NCI-H345 treated with DMSO at 0.1 percent for 48 hours (cell line): ENCODE results near the gene PGGHG.
"Not testable (repeated sequence)": the region's sequence is repeated elsewhere in the genome, so short reads cannot be mapped to it uniquely, and the experiment has no call there.

Experiments used
- DNase-seq: peaks from one replicate; lab custom pipeline; 2025; ENCODE audit not compliant: unreplicated experiment; lab: John Stamatoyannopoulos, UW

Gene PGGHG

DNA sequence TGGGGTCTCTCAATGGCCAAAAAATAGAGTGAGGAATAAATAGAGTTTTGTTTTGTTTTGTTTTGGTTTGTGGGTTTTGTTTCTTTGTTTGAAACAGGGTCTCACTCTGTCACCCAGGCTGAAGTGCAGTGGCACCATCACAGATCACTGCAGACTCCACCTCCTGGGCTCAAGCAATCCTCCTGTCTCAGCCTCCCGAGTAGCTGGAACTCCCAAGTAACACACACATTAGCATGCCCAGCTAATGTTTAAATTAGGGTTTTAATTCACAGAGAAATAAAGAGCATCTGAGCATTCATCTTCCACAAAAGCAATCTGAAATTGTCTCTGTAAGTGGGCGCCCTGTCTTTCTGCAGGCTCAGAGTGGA, 40.9 kb downstream of the PGGHG start:
- DNase-seq, result no peak

- no peak for DNase-seq
Measured at GRCh38 chr11:330307-330693, 41.4 kb downstream of the PGGHG start.

DNA sequence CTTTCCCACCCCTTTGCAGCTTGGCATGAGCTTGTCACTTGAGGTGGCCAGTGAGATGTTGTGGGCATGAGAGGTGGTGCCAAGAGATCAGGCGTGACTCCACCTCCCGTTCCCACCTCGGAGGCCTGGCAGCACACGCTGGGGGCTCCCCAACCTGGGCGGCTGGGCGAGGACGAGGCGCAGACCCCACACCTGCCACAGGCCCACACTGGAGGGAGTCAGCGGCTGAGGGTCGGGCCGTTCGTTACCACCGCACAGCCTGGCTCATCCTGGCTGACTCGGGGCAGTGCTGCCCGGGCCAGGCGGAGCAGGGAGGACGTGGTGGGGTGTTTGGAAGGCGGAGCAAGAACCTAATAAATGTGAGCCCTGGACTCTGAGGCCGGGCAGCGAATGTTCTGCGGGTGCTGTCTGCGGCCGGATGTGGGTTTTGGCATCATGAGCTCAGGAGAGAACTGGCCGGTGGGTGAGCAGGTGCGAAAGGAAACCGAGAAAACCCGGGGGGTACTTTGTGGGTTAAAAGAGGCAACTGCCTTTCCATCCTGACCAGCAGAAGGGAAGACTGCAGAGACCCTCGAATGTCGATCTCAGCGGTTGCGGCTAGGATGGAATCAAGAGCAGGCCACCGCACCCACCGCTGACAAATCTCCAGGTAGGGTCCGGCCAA, 41.9 kb downstream of the PGGHG start:
- DNase-seq, result no peak

DNA sequence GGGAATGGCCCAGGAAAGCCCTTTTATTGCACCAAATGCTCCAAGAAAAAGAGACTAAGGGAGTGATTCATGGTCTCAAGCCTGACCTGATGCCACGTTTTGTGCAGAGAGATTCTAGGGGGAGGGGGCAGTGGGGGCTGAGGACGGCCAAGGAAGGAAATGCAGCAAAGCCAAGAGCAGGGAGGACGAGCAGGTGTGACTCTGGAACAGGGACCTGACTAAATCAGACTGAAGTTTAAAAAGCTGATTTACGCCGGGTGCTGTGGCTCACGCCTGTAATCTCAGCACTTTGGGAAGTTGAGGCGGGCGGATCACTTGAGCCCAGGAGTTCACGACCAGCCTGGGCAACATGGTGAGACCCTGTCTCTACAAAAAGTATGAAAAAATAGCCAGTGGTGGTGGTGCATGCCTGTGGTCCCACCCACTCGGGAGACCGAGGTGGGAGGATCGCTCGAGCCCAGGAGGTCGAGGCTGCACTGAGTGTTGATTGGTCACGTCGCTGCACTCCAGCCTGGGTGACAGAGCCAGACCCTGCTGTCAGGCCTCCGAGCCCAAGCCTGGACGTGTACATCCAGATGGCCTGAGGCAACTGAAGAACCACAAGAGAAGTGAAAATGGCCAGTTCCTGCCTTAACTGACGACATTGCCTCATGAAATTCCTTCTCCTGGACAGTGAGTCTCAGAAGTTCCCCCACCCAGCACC, 42.6 kb downstream of the PGGHG start:
- DNase-seq, result no peak

- DNase-seq, result no peak
Measured at GRCh38 chr11:332651-333480, 43.9 kb downstream of the PGGHG start.

DNA sequence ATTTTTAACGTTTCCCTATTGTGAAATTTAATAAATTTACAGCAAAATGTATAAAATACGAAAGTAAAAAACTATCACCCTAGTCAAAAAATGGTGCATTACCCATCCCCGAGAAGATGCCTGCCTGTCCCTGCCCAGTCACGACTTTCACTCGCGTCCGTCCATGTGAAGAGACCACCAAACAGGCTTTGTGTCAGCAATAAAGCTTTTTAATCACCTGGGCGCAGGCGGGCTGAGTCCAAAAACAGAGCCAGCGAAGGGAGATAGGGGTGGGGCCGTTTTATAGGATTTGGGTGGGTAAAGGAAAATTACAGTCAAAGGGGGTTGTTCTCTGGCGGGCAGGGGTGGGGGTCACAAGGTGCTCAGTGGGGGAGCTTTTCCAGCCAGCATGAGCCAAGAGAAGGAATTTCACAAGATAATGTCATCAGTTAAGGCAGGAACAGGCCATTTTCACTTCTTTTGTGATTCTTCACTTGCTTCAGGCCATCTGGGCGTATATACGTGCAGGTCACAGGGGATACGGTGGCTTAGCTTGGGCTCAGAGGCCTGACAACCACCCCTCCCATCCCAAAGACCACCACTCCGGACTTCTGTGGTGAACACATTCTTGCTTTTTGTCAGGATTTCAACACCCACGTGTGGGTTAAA, 44.8 kb downstream of the PGGHG start:
- DNase-seq, result not testable (repeated sequence)

DNA sequence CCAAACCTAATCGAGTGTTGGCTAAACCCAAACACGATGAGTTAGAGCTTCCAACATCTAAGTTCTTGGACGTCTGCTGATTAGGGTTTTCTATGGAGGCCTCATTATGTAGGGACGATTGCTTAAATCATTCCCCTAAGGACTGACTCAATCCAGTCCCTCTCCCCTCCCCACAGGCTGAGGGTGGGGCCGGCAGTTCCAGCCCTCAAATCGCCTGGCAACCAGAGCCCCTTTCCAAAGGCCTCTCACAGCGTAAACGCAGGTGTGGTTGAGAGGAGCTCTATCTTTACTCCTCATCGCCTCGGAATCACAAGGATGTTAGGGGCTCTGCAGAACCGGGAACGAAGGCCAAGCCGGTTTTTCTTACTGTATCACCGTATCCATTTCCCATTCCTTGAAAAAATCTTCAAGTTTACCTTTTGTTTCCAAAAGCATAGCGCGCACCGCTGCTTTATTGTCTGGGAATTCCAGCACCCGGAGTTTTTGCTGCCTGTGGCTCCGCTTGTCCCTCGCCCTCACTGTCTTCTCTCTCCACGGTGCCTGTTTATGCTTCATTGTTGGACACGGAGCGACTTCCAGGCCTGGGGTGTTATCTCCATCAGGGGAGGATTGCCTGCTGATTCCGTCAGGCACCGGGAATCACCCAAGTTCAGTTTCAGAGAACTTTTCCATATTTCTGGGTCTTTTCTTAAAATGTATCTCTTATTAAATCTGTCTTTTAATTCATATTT, 45.5 kb downstream of the PGGHG start:
- DNase-seq, result no peak

DNA sequence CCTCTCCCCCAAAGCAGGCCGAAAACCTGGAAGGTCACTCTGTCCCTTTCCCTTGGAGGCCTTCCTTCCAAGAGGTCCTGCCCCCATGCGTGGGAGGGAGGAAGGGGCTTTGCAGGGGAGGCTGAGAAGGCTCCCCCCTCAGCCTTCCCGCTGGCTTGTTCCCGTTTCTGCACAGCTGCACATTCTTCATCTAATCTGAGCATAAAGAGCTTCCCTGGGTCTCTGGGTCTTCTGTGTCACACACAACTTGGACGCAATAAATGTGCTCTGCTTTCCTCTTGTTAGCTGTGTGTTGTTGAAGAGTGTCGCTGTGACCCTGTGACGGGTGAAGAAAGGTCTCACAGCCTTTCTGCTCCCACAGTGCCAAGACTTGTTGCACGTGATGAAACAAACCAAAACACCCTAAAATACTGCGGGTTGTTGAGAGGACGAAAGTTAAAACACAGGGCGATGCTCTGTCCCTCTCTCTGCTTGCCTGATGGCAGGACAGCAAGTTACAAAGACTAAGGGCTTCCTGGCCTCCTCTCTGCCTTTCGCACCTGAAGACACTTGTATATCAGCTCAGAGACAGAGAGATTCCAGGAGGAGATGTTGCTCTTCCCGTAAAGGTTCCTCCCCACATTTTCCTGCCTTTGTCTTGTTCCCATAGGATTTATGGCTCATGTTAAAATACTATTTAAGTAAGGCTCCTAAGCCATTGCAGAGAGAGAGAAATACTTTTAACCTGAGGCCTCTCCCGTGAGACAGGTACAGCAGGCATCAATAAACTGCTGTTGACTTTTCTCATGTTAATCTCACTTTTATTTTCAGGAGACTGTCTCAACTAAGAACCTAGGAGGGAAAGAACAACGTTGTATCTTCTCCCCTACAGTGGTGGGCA, 47.1 kb downstream of the PGGHG start:
- DNase-seq, result no peak

- DNase-seq, result no peak
Measured at GRCh38 chr11:336659-337198, 47.8 kb downstream of the PGGHG start.

DNA sequence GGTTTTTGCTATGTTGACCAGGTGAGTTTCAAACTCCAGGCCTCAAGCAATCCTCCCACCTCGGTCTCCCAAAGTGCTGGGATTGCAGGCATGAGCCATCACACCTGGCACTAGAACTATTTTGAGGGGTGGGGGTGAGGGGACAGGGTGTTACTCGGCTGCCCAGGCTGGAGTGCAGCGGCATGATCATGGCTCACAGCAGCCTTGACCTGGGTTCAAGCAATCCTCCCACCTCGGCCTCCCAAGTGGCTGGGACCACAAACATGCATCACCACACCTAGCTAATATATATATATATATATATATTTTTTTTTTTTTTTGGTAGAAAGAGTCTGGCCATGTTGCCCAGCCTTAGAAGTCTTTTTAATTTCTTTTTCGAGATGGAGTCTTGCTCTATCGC, 48.8 kb downstream of the PGGHG start:
- DNase-seq, result no peak

DNA sequence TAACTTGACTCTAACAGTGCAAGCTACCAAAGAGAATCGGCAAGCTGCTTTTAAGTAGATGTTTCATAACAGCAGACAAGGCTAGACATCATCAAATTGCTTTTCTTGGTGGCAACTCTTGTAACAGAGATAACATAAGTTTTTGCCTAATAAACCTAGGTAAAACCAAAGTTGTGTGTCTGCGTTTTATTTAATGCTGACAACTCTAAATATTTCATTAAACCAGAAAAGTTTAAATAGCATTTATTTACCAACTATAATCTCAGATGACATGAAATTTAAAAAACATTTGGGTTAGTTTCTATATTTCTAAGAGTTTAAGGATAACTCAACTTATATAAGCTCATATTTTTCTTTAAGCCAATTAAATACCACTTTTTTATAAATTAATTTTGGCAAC, 51.0 kb downstream of the PGGHG start:
- no peak for DNase-seq

GRCh38 chr11:340539-341512, 51.9 kb downstream of the PGGHG start:
- DNase-seq, result no peak

DNA sequence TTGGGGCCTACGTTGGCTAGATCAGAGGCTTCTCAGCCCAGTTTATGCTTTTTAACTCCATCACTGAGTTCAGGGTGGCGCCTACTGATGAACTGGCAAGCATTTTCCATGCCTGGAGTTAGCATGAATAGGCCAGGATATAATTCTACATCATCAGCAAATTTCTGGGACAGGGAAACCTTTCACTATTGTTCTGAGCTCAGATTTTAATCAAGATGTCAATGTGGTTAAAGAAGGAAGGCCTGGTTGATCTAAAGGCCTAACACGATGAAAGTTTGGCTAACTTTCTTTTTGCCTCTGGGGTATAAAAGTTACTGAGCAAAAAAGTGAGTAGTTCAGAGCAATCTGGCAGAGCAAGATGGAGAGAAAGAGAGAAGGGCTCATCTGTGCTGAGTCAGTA, 53.4 kb downstream of the PGGHG start:
- DNase-seq, result no peak

DNA sequence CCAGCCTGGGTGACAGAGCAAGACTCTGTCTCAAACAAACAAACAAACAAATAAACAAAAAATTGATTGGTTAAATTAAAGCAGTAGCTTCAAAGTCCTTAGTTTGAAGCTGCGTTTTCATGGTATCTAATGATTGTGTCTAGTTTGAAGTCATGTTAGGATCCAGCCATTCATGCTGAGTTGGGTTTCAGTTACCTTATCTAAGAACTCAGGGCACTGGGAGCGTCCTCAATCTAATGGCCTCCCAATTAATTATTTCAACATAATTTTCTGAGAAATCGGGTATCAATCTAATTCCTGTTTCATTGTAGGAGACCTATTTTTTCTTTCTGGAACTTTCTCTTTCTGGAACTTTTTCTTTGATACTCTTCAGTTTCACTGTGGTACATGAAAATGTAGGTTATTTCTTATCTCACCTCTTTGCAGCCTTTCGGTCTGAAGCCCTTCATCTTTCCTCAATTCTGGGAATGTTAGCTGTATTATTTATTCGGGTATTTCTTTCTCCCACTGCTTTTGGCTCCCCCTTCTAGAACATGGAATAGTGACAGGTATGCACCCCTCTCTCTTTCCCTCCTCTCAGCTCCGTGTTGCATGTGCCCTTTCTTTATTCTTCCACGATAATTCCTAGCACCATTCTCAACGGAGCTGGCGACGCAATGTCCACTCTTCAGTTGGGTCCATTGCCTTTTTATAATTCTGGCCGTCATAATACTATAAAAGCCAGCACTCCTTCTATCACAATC, 56.1 kb downstream of the PGGHG start:
- DNase-seq, result no peak
